T-helper 1 cell treated with Interleukin-12 subunit alpha and Interleukin-12 subunit beta and Interleukin-4 antibody, amounts not matched to agents 30 μg/mL and 1 μg/mL, for 36 hours (primary cell): ENCODE measurements around the gene SCN8A.
"Not testable (repeated sequence)": the region's sequence is repeated elsewhere in the genome, so short reads cannot be mapped to it uniquely, and the experiment has no call there.

ENCODE experiments used
- H3K27ac Mint-ChIP-seq: one replicate; pipeline ENCODE4 v1.8.0; 2021; ENCODE audit warnings: mild to moderate bottlenecking, mixed read lengths
- H3K27me3 Mint-ChIP-seq: one replicate; pipeline ENCODE4 v1.8.0; 2021; ENCODE audit warnings: low read depth, mixed read lengths
- H3K36me3 Mint-ChIP-seq: one replicate; pipeline ENCODE4 v1.8.0; 2021; ENCODE audit warnings: low read depth, mixed read lengths
- H3K4me1 Mint-ChIP-seq: one replicate; pipeline ENCODE4 v1.8.0; 2021; ENCODE audit warnings: low read depth, mixed read lengths
- H3K4me3 Mint-ChIP-seq: one replicate; pipeline ENCODE4 v1.8.0; 2021; ENCODE audit warnings: mild to moderate bottlenecking, moderate library complexity, mixed read lengths
- H3K9me3 Mint-ChIP-seq: one replicate; pipeline ENCODE4 v1.8.0; 2021; ENCODE audit warnings: mixed read lengths

SCN8A gene

GRCh38 chr12:51766067-51766676 is 175.1 kb downstream of the SCN8A start:
- Mint-ChIP-seq H3K4me3 (no peak overlapping the region), H3K9me3 (no peaks in the 10 kb centered on the region), H3K27ac (no peak overlapping the region), H3K36me3 (no peaks in the 10 kb centered on the region), H3K4me1 (no peaks in the 10 kb centered on the region), H3K27me3 (peaks cover 3% of the 10 kb centered on the region)

DNA sequence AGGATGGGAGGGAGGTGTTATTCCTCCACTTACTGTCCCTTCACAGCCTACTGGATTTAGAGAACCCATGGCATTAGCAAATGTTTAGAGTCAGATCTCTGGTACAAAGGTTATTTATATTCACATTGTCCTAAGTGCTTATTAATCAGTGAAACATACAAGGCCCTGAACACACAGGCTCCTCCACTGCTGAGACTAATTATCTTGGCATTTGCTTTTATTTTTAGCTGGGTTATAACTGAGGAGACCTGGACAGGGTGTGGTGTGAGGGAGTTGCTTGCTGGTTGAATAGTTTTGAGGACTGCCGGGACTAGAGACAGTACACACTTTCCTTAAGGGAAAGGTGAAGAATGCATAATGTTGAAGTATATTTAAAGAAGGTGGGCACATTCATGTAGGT is 180.0 kb downstream of the SCN8A start:
- no peaks in the 10 kb centered on the region for H3K36me3 Mint-ChIP-seq
- H3K4me3 Mint-ChIP-seq = no peak overlapping the region
- H3K4me1 Mint-ChIP-seq = no peaks in the 10 kb centered on the region
- H3K27me3 Mint-ChIP-seq = peaks cover 3% of the 10 kb centered on the region
- no peaks in the 10 kb centered on the region for H3K9me3 Mint-ChIP-seq
- H3K27ac Mint-ChIP-seq = no peak overlapping the region

DNA sequence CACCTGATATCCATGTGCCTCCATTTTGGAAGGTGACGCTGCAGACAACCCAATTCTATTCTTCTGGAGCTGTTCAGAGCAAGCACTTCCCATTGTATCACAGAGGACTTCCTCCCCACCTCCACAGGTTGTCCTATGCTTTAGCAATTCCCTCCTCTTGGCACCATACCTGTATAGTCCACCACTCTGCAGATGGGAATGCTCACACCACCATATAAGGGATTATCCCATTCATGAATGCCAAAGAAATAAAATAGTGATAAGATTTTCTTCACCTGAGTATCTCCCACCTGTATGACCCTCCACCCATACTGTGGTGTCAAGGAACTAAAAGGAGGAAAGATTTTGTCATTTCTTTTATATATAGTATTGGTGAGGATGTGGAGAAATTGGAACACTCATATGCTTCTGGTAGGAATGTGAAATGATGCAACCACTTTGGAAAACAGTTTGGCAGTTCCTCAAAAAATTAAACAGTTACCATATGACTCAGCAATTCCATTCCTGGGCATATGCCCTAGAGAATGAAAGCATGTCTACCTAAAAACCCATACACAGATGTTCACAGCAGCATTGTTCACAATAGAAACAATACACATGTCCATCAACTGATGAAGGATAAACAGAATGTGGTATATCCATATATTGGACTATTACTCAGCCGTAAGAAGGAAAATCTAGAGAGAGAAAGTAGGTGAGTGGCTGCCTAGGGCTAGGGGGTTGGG is 182.3 kb downstream of the SCN8A start:
- Mint-ChIP-seq H3K27me3 (peaks cover 6% of the 10 kb centered on the region), H3K36me3 (no peaks in the 10 kb centered on the region), H3K4me1 (no peaks in the 10 kb centered on the region), H3K4me3 (no peak overlapping the region), H3K9me3 (no peaks in the 10 kb centered on the region), H3K27ac (no peak overlapping the region)

DNA sequence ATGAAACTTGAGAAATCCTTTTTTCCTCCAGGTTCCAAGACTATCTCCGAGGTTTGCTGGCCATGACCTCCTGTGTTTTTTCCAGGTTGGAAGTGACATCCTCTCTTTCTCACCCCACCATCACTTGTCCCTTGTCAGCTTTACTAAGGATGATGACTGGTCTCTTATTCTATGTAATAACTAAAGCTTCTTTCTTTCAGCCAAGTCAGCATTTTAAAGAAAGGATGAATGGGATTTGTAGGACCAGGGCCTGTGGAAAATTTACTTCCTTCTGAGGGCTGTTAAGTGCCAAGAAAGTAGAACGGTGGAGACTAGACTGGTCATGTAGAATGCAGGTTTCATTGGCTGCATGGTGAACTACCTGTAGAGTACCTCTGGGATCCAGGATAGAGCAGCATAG is 183.9 kb downstream of the SCN8A start:
- Mint-ChIP-seq H3K27ac (no peak overlapping the region), H3K4me1 (no peaks in the 10 kb centered on the region), H3K36me3 (no peaks in the 10 kb centered on the region), H3K4me3 (no peak overlapping the region), H3K27me3 (peaks cover 6% of the 10 kb centered on the region), H3K9me3 (no peaks in the 10 kb centered on the region)

- no peaks in the 10 kb centered on the region for H3K9me3 Mint-ChIP-seq
- H3K27ac Mint-ChIP-seq = no peak overlapping the region
- H3K36me3 Mint-ChIP-seq = no peaks in the 10 kb centered on the region
- H3K27me3 Mint-ChIP-seq = peaks cover 13% of the 10 kb centered on the region
- H3K4me3 Mint-ChIP-seq = no peak overlapping the region
- no peaks in the 10 kb centered on the region for H3K4me1 Mint-ChIP-seq
These were observed 186.4 kb downstream of the SCN8A start for GRCh38 chr12:51777457-51777856.

GRCh38 chr12:51777973-51778372 is 186.9 kb downstream of the SCN8A start:
- no peak overlapping the region for H3K27ac Mint-ChIP-seq
- H3K4me1 Mint-ChIP-seq = no peaks in the 10 kb centered on the region
- no peaks in the 10 kb centered on the region for H3K9me3 Mint-ChIP-seq
- H3K4me3 Mint-ChIP-seq = no peak overlapping the region
- H3K36me3 Mint-ChIP-seq = no peaks in the 10 kb centered on the region
- H3K27me3 Mint-ChIP-seq = peaks cover 17% of the 10 kb centered on the region

DNA sequence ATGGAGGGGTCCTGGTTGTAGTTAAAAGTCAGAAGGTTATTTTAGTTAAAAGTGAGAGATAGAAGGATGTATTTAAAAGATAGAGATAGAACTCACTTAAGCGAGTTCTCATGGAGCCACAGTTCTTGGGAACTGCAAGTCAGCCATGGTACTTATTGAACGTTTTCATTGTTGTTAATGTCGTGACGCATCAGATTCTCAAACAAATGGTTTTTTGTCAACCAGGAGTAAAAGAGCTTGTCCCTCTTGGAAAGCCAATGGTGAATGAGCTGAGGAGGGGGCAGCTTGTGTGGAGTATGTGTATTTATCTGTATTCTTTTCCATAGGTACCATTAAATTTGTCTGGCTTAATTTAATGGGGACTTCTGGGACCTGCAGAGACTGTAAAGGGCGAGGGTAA is 188.8 kb downstream of the SCN8A start:
- H3K27ac Mint-ChIP-seq = no peak overlapping the region
- peaks cover 19% of the 10 kb centered on the region for H3K27me3 Mint-ChIP-seq
- no peak overlapping the region for H3K4me3 Mint-ChIP-seq
- no peaks in the 10 kb centered on the region for H3K36me3 Mint-ChIP-seq
- no peaks in the 10 kb centered on the region for H3K9me3 Mint-ChIP-seq
- H3K4me1 Mint-ChIP-seq = peaks cover 1% of the 10 kb centered on the region

- Mint-ChIP-seq H3K4me1 (peaks cover 1% of the 10 kb centered on the region), H3K36me3 (no peaks in the 10 kb centered on the region), H3K27me3 (peaks cover 20% of the 10 kb centered on the region), H3K27ac (no peak overlapping the region), H3K9me3 (no peaks in the 10 kb centered on the region), H3K4me3 (no peak overlapping the region)
These were observed 193.7 kb downstream of the SCN8A start for GRCh38 chr12:51784688-51785087.

DNA sequence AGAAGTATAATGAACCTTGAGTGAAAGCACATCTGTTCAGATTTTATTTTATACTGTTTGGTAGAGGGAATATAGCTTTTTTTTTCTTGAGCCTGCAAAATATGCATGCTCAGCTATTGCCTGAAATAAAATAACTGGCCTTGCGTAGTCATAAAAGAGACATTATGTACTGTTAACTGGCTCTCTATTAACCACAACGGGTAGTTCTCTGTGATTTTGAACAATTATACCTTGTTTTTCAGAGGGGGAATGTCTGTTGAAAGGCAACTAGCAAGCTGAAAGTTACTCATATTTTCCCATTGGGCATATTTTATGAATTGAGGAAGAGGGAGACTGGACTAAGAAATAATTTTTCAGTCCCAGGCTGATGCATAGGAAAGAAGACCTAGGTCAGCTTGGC is 194.9 kb downstream of the SCN8A start:
- peaks cover 15% of the 10 kb centered on the region for H3K27me3 Mint-ChIP-seq
- no peak overlapping the region for H3K4me3 Mint-ChIP-seq
- no peak overlapping the region for H3K27ac Mint-ChIP-seq
- no peaks in the 10 kb centered on the region for H3K9me3 Mint-ChIP-seq
- H3K4me1 Mint-ChIP-seq = peaks cover 1% of the 10 kb centered on the region
- H3K36me3 Mint-ChIP-seq = no peaks in the 10 kb centered on the region

DNA sequence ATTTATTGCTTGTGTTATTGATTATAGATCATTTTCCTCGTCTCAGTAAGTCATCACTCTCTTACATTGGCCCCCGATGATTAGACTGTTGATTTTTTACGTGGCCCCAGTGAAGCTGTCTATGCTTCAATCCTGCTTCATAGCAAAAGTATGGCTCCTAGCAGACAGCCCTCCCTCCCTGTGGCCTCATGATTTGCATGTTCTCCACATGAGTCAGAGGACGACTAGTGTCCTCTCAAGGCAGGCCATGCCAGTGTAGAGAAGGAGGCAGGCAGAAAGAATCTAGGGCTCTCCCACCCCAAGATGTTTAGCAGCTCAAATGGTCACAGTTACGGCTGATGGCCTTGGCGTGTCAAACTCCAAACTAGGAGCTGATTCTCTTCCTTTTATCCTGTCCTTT is 197.8 kb downstream of the SCN8A start:
- Mint-ChIP-seq H3K4me3 (no peak overlapping the region), H3K36me3 (no peaks in the 10 kb centered on the region), H3K4me1 (peaks cover 1% of the 10 kb centered on the region), H3K27ac (no peak overlapping the region), H3K9me3 (no peaks in the 10 kb centered on the region), H3K27me3 (peaks cover 7% of the 10 kb centered on the region)

GRCh38 chr12:51792417-51792816 is 201.4 kb downstream of the SCN8A start:
- Mint-ChIP-seq H3K36me3 (no peaks in the 10 kb centered on the region), H3K9me3 (no peaks in the 10 kb centered on the region), H3K27ac (no peak overlapping the region), H3K4me3 (no peak overlapping the region), H3K4me1 (no peaks in the 10 kb centered on the region), H3K27me3 (no peaks in the 10 kb centered on the region)

DNA sequence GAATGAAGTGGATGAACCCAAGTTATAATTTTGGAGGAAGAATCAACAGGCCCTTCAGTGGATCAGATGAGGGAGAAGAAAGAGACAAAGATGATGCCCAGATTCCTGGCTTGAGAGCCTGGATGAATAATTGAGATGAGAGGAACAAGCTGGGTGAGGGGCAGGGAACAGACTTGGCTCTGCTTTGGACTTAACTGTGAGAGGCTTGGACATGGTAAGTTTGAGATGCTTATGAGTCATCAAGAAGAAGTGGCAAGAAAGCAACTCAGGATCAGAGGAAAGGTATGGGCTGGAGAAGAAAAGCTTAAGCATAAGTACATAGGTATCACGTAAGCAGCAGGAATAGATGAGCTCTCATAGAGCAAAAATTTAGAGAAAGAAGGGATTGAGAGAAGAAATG is 202.2 kb downstream of the SCN8A start:
- no peak overlapping the region for H3K4me3 Mint-ChIP-seq
- no peak overlapping the region for H3K27ac Mint-ChIP-seq
- H3K36me3 Mint-ChIP-seq = no peaks in the 10 kb centered on the region
- no peaks in the 10 kb centered on the region for H3K27me3 Mint-ChIP-seq
- H3K9me3 Mint-ChIP-seq = no peaks in the 10 kb centered on the region
- no peaks in the 10 kb centered on the region for H3K4me1 Mint-ChIP-seq

- H3K4me3 Mint-ChIP-seq = no peak overlapping the region
- no peaks in the 10 kb centered on the region for H3K9me3 Mint-ChIP-seq
- no peaks in the 10 kb centered on the region for H3K36me3 Mint-ChIP-seq
These were observed 206.3 kb downstream of the SCN8A start for GRCh38 chr12:51797301-51797700.

DNA sequence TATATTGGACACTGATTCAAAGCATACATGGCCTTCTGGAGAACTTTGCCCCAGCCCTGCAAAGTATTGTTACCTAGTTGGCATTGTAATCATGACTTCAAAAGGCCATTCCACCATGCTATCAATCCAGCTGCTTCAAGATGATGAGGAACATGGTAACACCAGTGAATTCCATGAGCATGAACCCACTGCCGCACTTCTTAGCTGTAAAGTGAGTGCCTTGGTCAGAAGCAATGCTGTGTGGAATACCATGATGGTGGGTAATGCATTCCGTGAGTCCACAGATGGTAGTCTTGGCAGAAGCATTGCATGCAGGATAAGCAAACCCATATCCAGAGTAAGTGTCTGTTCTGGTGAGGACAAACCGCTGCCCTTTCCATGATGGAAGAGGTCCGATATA is 207.0 kb downstream of the SCN8A start:
- not testable (repeated sequence) for H3K9me3 Mint-ChIP-seq, H3K27me3 Mint-ChIP-seq, H3K4me1 Mint-ChIP-seq, H3K36me3 Mint-ChIP-seq, H3K4me3 Mint-ChIP-seq, H3K27ac Mint-ChIP-seq

More at GRCh38 chr12:51797301-51797700, 206.3 kb downstream of the SCN8A start:
- Mint-ChIP-seq H3K27ac (no peak overlapping the region), H3K4me1 (no peaks in the 10 kb centered on the region), H3K27me3 (no peaks in the 10 kb centered on the region)

GRCh38 chr12:51798501-51798900 is 207.5 kb downstream of the SCN8A start:
- H3K27ac Mint-ChIP-seq = no peak overlapping the region
- no peaks in the 10 kb centered on the region for H3K4me1 Mint-ChIP-seq
- no peaks in the 10 kb centered on the region for H3K36me3 Mint-ChIP-seq
- no peaks in the 10 kb centered on the region for H3K27me3 Mint-ChIP-seq
- H3K9me3 Mint-ChIP-seq = no peaks in the 10 kb centered on the region
- H3K4me3 Mint-ChIP-seq = no peak overlapping the region
